H1 (cell line): Measurements from ENCODE around the gene AP2B1. TPM values are rescaled to one million over a fixed set of nuclear protein-coding genes. Genes with fewer than 3 reads are reported as not detected.

Source experiments
- CTCF ChIA-PET: fragments of 300-600 bp; sonication (Branson Sonifier 250); formaldehyde crosslinking; loops from one replicate; lab custom pipeline; 2021; ENCODE audit not compliant: partially characterized antibody; lab: Charles Lee
- POLR2A ChIA-PET: fragments of 300-600 bp; sonication (Branson Sonifier 250); formaldehyde crosslinking; loops from one replicate; lab custom pipeline; 2021; ENCODE audit warnings: inconsistent platforms; ENCODE audit not compliant: partially characterized antibody; lab: Charles Lee
- DNase-seq, 2 experiments: peaks; one replicate each; pipeline versions ENCODE4 v3.0.0 to v3.0.0-alpha.2; 2010 to 2022; ENCODE audit warnings: low spot score in 2 of 2, low read depth in 1 of 2, mixed read lengths in 1 of 2
- FAIRE-seq: peaks from 2 replicates; lab custom pipeline; 2011; peaks lifted over from hg19 to GRCh38; lab: Jason Lieb, UNC
- H2AFZ ChIP-seq: 2 replicates; pipeline ENCODE4 v1.8.1; 2012; ENCODE audit warnings: low read length, inconsistent platforms
- H2AK5ac ChIP-seq: 2 replicates; pipeline ENCODE4 v1.6.1; 2013; ENCODE audit warnings: low read depth, low read length
- H2BK120ac ChIP-seq: replicated peaks from 2 replicates; pipeline ENCODE3; 2013; ENCODE audit warnings: low read depth, low read length, inconsistent platforms
- H2BK12ac ChIP-seq: 2 replicates; pipeline ENCODE4 v1.6.1; 2013; ENCODE audit warnings: low read depth, low read length
- H2BK15ac ChIP-seq: 2 replicates; pipeline ENCODE4 v1.6.1; 2013; ENCODE audit warnings: low read length
- H2BK20ac ChIP-seq: 2 replicates; pipeline ENCODE4 v1.6.1; 2013; ENCODE audit warnings: low read length
- H2BK5ac ChIP-seq: 2 replicates; pipeline ENCODE4 v1.6.1; 2013; ENCODE audit warnings: low read depth, low read length
- H3K14ac ChIP-seq: 2 replicates; pipeline ENCODE4 v1.6.1; 2013; ENCODE audit warnings: inconsistent platforms; ENCODE audit not compliant: insufficient read length
- H3K18ac ChIP-seq: 2 replicates; pipeline ENCODE4 v1.6.1; 2013; ENCODE audit warnings: low read length; ENCODE audit errors: extremely low read depth
- H3K23ac ChIP-seq: 2 replicates; pipeline ENCODE4 v1.6.1; 2013; ENCODE audit warnings: inconsistent platforms; ENCODE audit not compliant: insufficient read length
- H3K23me2 ChIP-seq: 2 replicates; pipeline ENCODE4 v1.6.1; 2013; ENCODE audit warnings: low read depth, low read length
- H3K27ac ChIP-seq: 2 replicates; pipeline ENCODE4 v1.6.1; 2011; ENCODE audit warnings: low read depth, low read length, inconsistent platforms
- H3K27me3 ChIP-seq, 4 experiments: replicated peaks in 1 of 4; 1 replicate in 1 of 4; 2 replicates in 3 of 4; pipeline versions ENCODE4 v1.6.1 to v1.8.1; 2011 to 2013; ENCODE audit warnings: low read length in 3 of 4, mild to moderate bottlenecking in 3 of 4, inconsistent platforms in 2 of 4, mixed read lengths in 2 of 4, moderate library complexity in 1 of 4; ENCODE audit not compliant: control insufficient read depth in 3 of 4, insufficient read depth in 3 of 4; ENCODE audit errors: extremely low read depth in 1 of 4
- H3K36me3 ChIP-seq, 4 experiments: 2 replicates each; pipeline versions ENCODE4 v1.6.1 to v1.8.1; 2011 to 2013; ENCODE audit warnings: mild to moderate bottlenecking in 4 of 4, low read length in 3 of 4, moderate library complexity in 2 of 4, control low read depth in 1 of 4, inconsistent platforms in 1 of 4; ENCODE audit not compliant: insufficient read depth in 4 of 4, control insufficient read depth in 2 of 4
- H3K4ac ChIP-seq: replicated peaks from 2 replicates; pipeline ENCODE3; 2013; ENCODE audit warnings: low read length, low read depth, mixed read lengths, inconsistent platforms; ENCODE audit not compliant: insufficient read length
- H3K4me1 ChIP-seq, 4 experiments: replicated peaks in 1 of 4; 1 replicate in 1 of 4; 2 replicates in 3 of 4; pipeline versions ENCODE4 v1.6.1 to v1.8.1; 2011 to 2013; ENCODE audit warnings: low read length in 3 of 4, inconsistent platforms in 2 of 4, mixed read lengths in 1 of 4; ENCODE audit not compliant: insufficient read depth in 4 of 4, control insufficient read depth in 3 of 4
- H3K4me2 ChIP-seq, 2 experiments: 2 replicates each; pipeline versions ENCODE4 v1.6.1 to v1.8.1; 2011 to 2013; ENCODE audit warnings: low read depth in 2 of 2, low read length in 2 of 2, control low read depth in 1 of 2, inconsistent platforms in 1 of 2, mild to moderate bottlenecking in 1 of 2; ENCODE audit not compliant: insufficient read depth in 1 of 2
- H3K4me3 ChIP-seq, 4 experiments: fragments of 200-600, 300-600 bp in 1 of 4; sonication (generic), shearing (Covaris generic), sonication (Bioruptor Twin) in 1 of 4; 2 replicates each; pipeline versions ENCODE4 v1.5.1 to v1.8.1; 2011 to 2016; ENCODE audit warnings: low read length in 4 of 4, low read depth in 3 of 4, control low read depth in 2 of 4, inconsistent platforms in 2 of 4, mild to moderate bottlenecking in 2 of 4, mixed read lengths in 1 of 4, moderate library complexity in 1 of 4; ENCODE audit not compliant: insufficient read depth in 2 of 4; ENCODE audit errors: extremely low read depth in 1 of 4
- H3K56ac ChIP-seq: replicated peaks from 2 replicates; pipeline ENCODE3; 2013; ENCODE audit warnings: low read depth, mild to moderate bottlenecking, mixed read lengths, low read length, inconsistent platforms; ENCODE audit not compliant: insufficient read length
- H3K79me1 ChIP-seq: 2 replicates; pipeline ENCODE4 v1.6.1; 2013; ENCODE audit warnings: low read depth, low read length, control low read depth
- H3K79me2 ChIP-seq, 2 experiments: 2 replicates each; pipeline versions ENCODE4 v1.6.1 to v1.8.1; 2012 to 2013; ENCODE audit warnings: low read length in 2 of 2, mild to moderate bottlenecking in 2 of 2, inconsistent platforms in 1 of 2; ENCODE audit not compliant: insufficient read depth in 2 of 2, control insufficient read depth in 1 of 2
- H3K9ac ChIP-seq, 4 experiments: replicated peaks in 1 of 4; 1 replicate in 1 of 4; 2 replicates in 3 of 4; pipeline versions ENCODE4 v1.6.1 to v1.8.1; 2011 to 2013; ENCODE audit warnings: low read depth in 3 of 4, low read length in 3 of 4, control low read depth in 2 of 4, mild to moderate bottlenecking in 2 of 4, moderate library complexity in 2 of 4, inconsistent platforms in 1 of 4; ENCODE audit errors: extremely low read depth in 1 of 4
- H3K9me3 ChIP-seq, 2 experiments: 2 replicates each; pipeline versions ENCODE4 v1.6.1 to v1.8.1; 2012 to 2013; ENCODE audit warnings: mild to moderate bottlenecking in 2 of 2, moderate library complexity in 2 of 2, control low read depth in 1 of 2, inconsistent platforms in 1 of 2, low read depth in 1 of 2, low read length in 1 of 2, mixed read lengths in 1 of 2; ENCODE audit not compliant: insufficient read depth in 2 of 2
- H4K20me1 ChIP-seq, 2 experiments: replicated peaks in 1 of 2; 2 replicates each; pipeline versions ENCODE3 to v1.8.1; 2011 to 2013; ENCODE audit warnings: inconsistent platforms in 2 of 2, low read length in 2 of 2, mild to moderate bottlenecking in 1 of 2; ENCODE audit not compliant: insufficient read depth in 2 of 2, control insufficient read depth in 1 of 2
- H4K5ac ChIP-seq: 2 replicates; pipeline ENCODE4 v1.6.1; 2013; ENCODE audit warnings: low read length, low read depth, mixed read lengths, inconsistent platforms; ENCODE audit not compliant: insufficient read length
- H4K8ac ChIP-seq: 2 replicates; pipeline ENCODE4 v1.8.0; 2013; ENCODE audit warnings: mild to moderate bottlenecking, moderate library complexity, low read length, inconsistent platforms; ENCODE audit not compliant: insufficient read depth; ENCODE audit errors: extremely low read depth
- H4K91ac ChIP-seq: replicated peaks from 2 replicates; pipeline ENCODE3; 2013; ENCODE audit warnings: low read length, mixed read lengths, inconsistent platforms; ENCODE audit not compliant: insufficient read length
- CREB1 ChIP-seq: IDR thresholded peaks from 2 replicates; pipeline ENCODE4 v1.6.1; 2012; ENCODE audit warnings: inconsistent platforms
- KDM1A ChIP-seq: fragments of 200-600, 300-600 bp; sonication (generic); IDR thresholded peaks from 2 replicates; pipeline ENCODE4 v1.7.1; 2016; ENCODE audit warnings: mild to moderate bottlenecking, low read length, borderline replicate concordance
- POLR2AphosphoS5 ChIP-seq: IDR thresholded peaks from 2 replicates; pipeline ENCODE4 v1.6.1; 2011; ENCODE audit warnings: low read depth, low read length
- POU5F1 ChIP-seq: IDR thresholded peaks from 2 replicates; pipeline ENCODE4 v1.6.1; 2011; ENCODE audit warnings: low read depth, mild to moderate bottlenecking, low read length, moderate library complexity
- SP1 ChIP-seq: IDR thresholded peaks from 2 replicates; pipeline ENCODE4 v1.6.1; 2011; ENCODE audit warnings: low read depth, low read length
- SUZ12 ChIP-seq: fragments of 200-600 bp; sonication (generic); IDR thresholded peaks from 2 replicates; pipeline ENCODE4 v1.6.1; 2012; ENCODE audit warnings: mild to moderate bottlenecking, inconsistent platforms, low read length, moderate library complexity, mixed read lengths
- TEAD4 ChIP-seq: IDR thresholded peaks from 2 replicates; pipeline ENCODE4 v1.6.1; 2012; ENCODE audit warnings: low read depth, low read length, inconsistent platforms, mixed read lengths
- WGBS, 2 experiments: shearing (Covaris generic) in 1 of 2; methylation state at CpG; one replicate each; pipeline versions ENCODE4 v1.1.6 to v1.1.7; 2013 to 2015; ENCODE audit warnings: low lambda C conversion rate in 2 of 2, mixed read lengths in 2 of 2, inconsistent platforms in 1 of 2, low coverage in 1 of 2, missing lambda C conversion rate in 1 of 2; ENCODE audit not compliant: insufficient replicate concordance in 2 of 2, insufficient coverage in 1 of 2, insufficient read length in 1 of 2; ENCODE audit errors: extremely low coverage in 1 of 2, missing lambda C conversion rate in 1 of 2; 5-methylcytosine and 5-hydroxymethylcytosine counted together
- polyA plus RNA-seq, 7 experiments: library from polyadenylated mRNA; depleted of rRNA in 3 of 7; stranded (reverse) in 5 of 7; unstranded in 2 of 7; fragments of >200 nt in 5 of 7; fragments of 200-250 nt in 2 of 7; gene quantifications; 1 replicate in 5 of 7; 2 replicates in 1 of 7; 4 replicates in 1 of 7; pipeline versions ENCODE4 v1.2.1 to v1.2.3, GENCODE V29; 2011 to 2013; ENCODE audit warnings: missing spikeins in 2 of 7, mixed read lengths in 2 of 7
- total RNA-seq: library from RNA; stranded (reverse); fragmentation: NEBNext Ultra II Directional; extraction: Animal tissue kit (Norgen Biotek cat#: 25700); gene quantifications from 2 replicates; pipeline ENCODE4 v1.2.1, GENCODE V29; 2021

AP2B1 gene
- total and polyA plus RNA-seq, 2 of the 8 experiments (the other 6 are each of a cell fraction or from before 2014, with no cell fraction given): 95.5 to 199 TPM

- no peak overlapping the region; the same call in 1 of the 2 replicates for H2BK12ac ChIP-seq
- no peaks in the 10 kb centered on the region for H3K79me2 ChIP-seq
- H3K23ac ChIP-seq: no peak overlapping the region
- H4K8ac ChIP-seq: no peak overlapping the region
- no peaks in the 10 kb centered on the region for H3K79me1 ChIP-seq
- peaks cover 2 to 19% (median 13%) of the 10 kb centered on the region in 4 experiments for H3K27me3 ChIP-seq
- H3K4ac ChIP-seq: no peak overlapping the region
- no peak overlapping the region for H2BK120ac ChIP-seq
- DNase-seq (no peak), FAIRE-seq (no peak)
- H2AK5ac ChIP-seq: 0 out of 2 replicates have a peak overlapping the region, but pooled peaks have one; percentile 42
- no peak overlapping the region for H4K91ac ChIP-seq
- H3K9me3 ChIP-seq: no peaks in the 10 kb centered on the region
- ChIA-PET CTCF (interaction anchor here (0.8 to 8.4 kb wide), 33 partner anchors 9 to 629 kb away, joined by 3 to 166 read pairs (median 4); partner anchors contain the start of genes C17orf50, RAD51D, RASL10B and TAF15), POLR2A (interaction anchor here (1.2 kb wide), 2 partner anchors 9 to 21 kb away, joined by 3 read pairs; no protein-coding TSS in a partner anchor)
- no peak overlapping the region for H3K18ac ChIP-seq
- H3K36me3 ChIP-seq: no peaks in the 10 kb centered on the region
- no peak overlapping the region for H3K14ac ChIP-seq
- peaks cover 0 to 12% (median 5%) of the 10 kb centered on the region in 4 experiments; a peak in 5 of 7 replicates for H3K4me1 ChIP-seq
- 79% methylated on average over 4 of the region's 4 CpGs; no CpG with 5 or more reads in 1 of the 2 experiments for WGBS, 2 experiments
- no peak overlapping the region for H4K5ac ChIP-seq
- H2AFZ ChIP-seq: no peak overlapping the region
- no peak overlapping the region for H3K27ac ChIP-seq
- no peak overlapping the region for H3K4me2 ChIP-seq
- H3K4me3 ChIP-seq: no peak overlapping the region
- no peak overlapping the region for H2BK20ac ChIP-seq
- no peak overlapping the region for H2BK15ac ChIP-seq
- H3K56ac ChIP-seq: no peak overlapping the region
- no peaks in the 10 kb centered on the region for H3K23me2 ChIP-seq
- H3K9ac ChIP-seq: no peak overlapping the region
- H2BK5ac ChIP-seq: no peak overlapping the region
- H4K20me1 ChIP-seq: no peaks in the 10 kb centered on the region
- TF ChIP-seq POU5F1: no peak
- TF ChIP-seq TEAD4: no peak
- no peak for TF ChIP-seq POLR2AphosphoS5
- no peak for TF ChIP-seq SUZ12
- TF ChIP-seq KDM1A: no peak
- no peak for TF ChIP-seq SP1
- TF ChIP-seq CREB1: no peak
Observed at GRCh38 chr17:35748341-35748841, 161.3 kb downstream of the AP2B1 start.
